ENCODE measurements around the gene TBCE. TPM values are rescaled to one million over a fixed set of nuclear protein-coding genes. Genes with fewer than 3 reads are reported as not detected.
A peak's percentile ranks its signal among the peaks of the same experiment; 100 is the strongest.

Gene TBCE
- polyA plus RNA-seq, 1 experiment, result 16.0 TPM

- Histone ChIP-seq H3K4me3 (ENCODE audit: low read depth, low read length) (no peak overlapping the region), H3K36me3 (ENCODE audit: control insufficient read depth, insufficient read depth, low read length) (no peaks in the 10 kb centered on the region), H3K27me3 (ENCODE audit: control insufficient read depth, insufficient read depth, low read length) (no peaks in the 10 kb centered on the region)
- no peak for DNase-seq (ENCODE audit: low read depth)
- ChIA-PET CTCF (no interaction called here), POLR2A (interaction anchor here (0.6 kb wide), 1 partner anchor 878 kb away, joined by 4 read pairs; no protein-coding TSS in a partner anchor)
- no peak for TF ChIP-seq CTCF (IDR thresholded peaks at IDR 0.05; ENCODE audit: insufficient read depth, low read depth, low read length)
These were observed 43.2 kb downstream of the TBCE start for GRCh38 chr1:235410467-235410866.

GRCh38 chr1:235411489-235412486 lies 44.6 kb downstream of the TBCE start:
- POLR2A ChIA-PET, result interaction anchor here (0.6 kb wide), 2 partner anchors 69 to 381 kb away, joined by 3 to 5 read pairs; no protein-coding TSS in a partner anchor
- DNase-seq (ENCODE audit: low read depth), result no peak
- CTCF ChIA-PET, result interaction anchor here (1.3 kb wide), 1 partner anchor 158 kb away, joined by 3 read pairs; no protein-coding TSS in a partner anchor
- no peaks in the 10 kb centered on the region for H3K36me3 ChIP-seq (ENCODE audit: control insufficient read depth, insufficient read depth, low read length)
- no peak overlapping the region for H3K4me3 ChIP-seq (ENCODE audit: low read depth, low read length)
- TF ChIP-seq CTCF (IDR thresholded peaks at IDR 0.05; ENCODE audit: insufficient read depth, low read depth, low read length), result no peak
- no peaks in the 10 kb centered on the region for H3K27me3 ChIP-seq (ENCODE audit: control insufficient read depth, insufficient read depth, low read length)

- CTCF ChIA-PET, result interaction anchor here (0.6 to 3.5 kb wide), 33 partner anchors 8 to 1160 kb away, joined by 3 to 45 read pairs (median 3); partner anchors contain the start of genes ARID4B, B3GALNT2 and GGPS1
- POLR2A ChIA-PET, result no interaction called here
- DNase-seq (ENCODE audit: low read depth), result no peak
These were observed 48.0 kb downstream of the TBCE start for GRCh38 chr1:235415008-235415904.

GRCh38 chr1:235416662-235417049 lies 49.4 kb downstream of the TBCE start:
- no peak for DNase-seq (ENCODE audit: low read depth)
- POLR2A ChIA-PET, result no interaction called here
- TF ChIP-seq CTCF (IDR thresholded peaks at IDR 0.05; ENCODE audit: insufficient read depth, low read depth, low read length), result no peak
- CTCF ChIA-PET, result interaction anchor here (0.6 to 3.5 kb wide), 40 partner anchors 8 to 391 kb away, joined by 3 to 45 read pairs (median 3); partner anchors contain the start of genes ARID4B and GGPS1
- Histone ChIP-seq H3K27me3 (ENCODE audit: control insufficient read depth, insufficient read depth, low read length) (no peaks in the 10 kb centered on the region), H3K4me3 (ENCODE audit: low read depth, low read length) (no peak overlapping the region), H3K36me3 (ENCODE audit: control insufficient read depth, insufficient read depth, low read length) (peaks cover 1% of the 10 kb centered on the region; the same call in 1 of the 2 replicates)

More at GRCh38 chr1:235415008-235415904, 48.0 kb downstream of the TBCE start:
- Histone ChIP-seq H3K36me3 (ENCODE audit: control insufficient read depth, insufficient read depth, low read length) (peaks cover 1% of the 10 kb centered on the region; the same call in 1 of the 2 replicates), H3K4me3 (ENCODE audit: low read depth, low read length) (no peak overlapping the region), H3K27me3 (ENCODE audit: control insufficient read depth, insufficient read depth, low read length) (no peaks in the 10 kb centered on the region)
- peak; percentile 74 for TF ChIP-seq CTCF (IDR thresholded peaks at IDR 0.05; ENCODE audit: insufficient read depth, low read depth, low read length)

Data from BJ (cell line).